Activated naive CD8-positive, alpha-beta T cell treated with anti-CD3 and anti-CD28 coated beads, Interleukin-2, amount 10 ng/mL, durations not matched to agents 7 days and 5 days (primary cell): ENCODE data around the gene CPS1. TPM values are rescaled to one million over a fixed set of nuclear protein-coding genes. Genes with fewer than 3 reads are reported as not detected.

Experiments used
- ATAC-seq: fragments of 150-1000 bp; cut with Tn5 transposase; one replicate; pipeline ENCODE4 v1.10.0; 2021; ENCODE audit warnings: low read depth, moderate library complexity
- POLR2A ChIA-PET: fragments of 350-600 bp; sonication (Branson Sonifier 250); formaldehyde crosslinking; loops from one replicate; lab custom pipeline; 2021; ENCODE audit warnings: antibody characterized with exemption; lab: Charles Lee
- DNase-seq: peaks from one replicate; pipeline ENCODE4 v3.0.0; 2021
- H3K27ac Mint-ChIP-seq: one replicate; pipeline ENCODE4 v1.8.0; 2022; ENCODE audit warnings: mild to moderate bottlenecking, mixed read lengths
- H3K27me3 Mint-ChIP-seq: one replicate; pipeline ENCODE4 v1.8.0; 2022; ENCODE audit warnings: mild to moderate bottlenecking, moderate library complexity, mixed read lengths
- H3K36me3 Mint-ChIP-seq: one replicate; pipeline ENCODE4 v1.8.0; 2021; ENCODE audit warnings: mild to moderate bottlenecking, mixed read lengths
- H3K4me1 Mint-ChIP-seq: one replicate; pipeline ENCODE4 v1.8.0; 2021; ENCODE audit warnings: mixed read lengths
- H3K4me3 Mint-ChIP-seq: one replicate; pipeline ENCODE4 v1.8.0; 2022; ENCODE audit warnings: mild to moderate bottlenecking, moderate library complexity, mixed read lengths
- H3K9me3 Mint-ChIP-seq: one replicate; pipeline ENCODE4 v1.8.0; 2021; ENCODE audit warnings: mixed read lengths
- total RNA-seq, 2 experiments: library from RNA; stranded (reverse); gene quantifications; one replicate each; pipeline ENCODE4 v1.2.3, GENCODE V29; 2021

CPS1 gene
- total RNA-seq, 2 experiments from 2014 or later: 0.68 to 1.1 TPM

GRCh38 chr2:210598219-210598618 is 41.8 kb downstream of the CPS1 start:
- POLR2A ChIA-PET: no interaction called here
- H3K4me1 Mint-ChIP-seq: no peaks in the 10 kb centered on the region
- no peak for ATAC-seq

GRCh38 chr2:210599476-210599875 is 43.1 kb downstream of the CPS1 start:
- DNase-seq: no peak
- Mint-ChIP-seq H3K4me3 (no peak overlapping the region), H3K9me3 (peaks cover 2% of the 10 kb centered on the region), H3K27me3 (no peaks in the 10 kb centered on the region), H3K27ac (no peak overlapping the region), H3K36me3 (no peaks in the 10 kb centered on the region), H3K4me1 (no peaks in the 10 kb centered on the region)
- POLR2A ChIA-PET: no interaction called here
- ATAC-seq: no peak

More at GRCh38 chr2:210598219-210598618, 41.8 kb downstream of the CPS1 start:
- Mint-ChIP-seq H3K9me3 (peaks cover 2% of the 10 kb centered on the region), H3K27ac (no peak overlapping the region), H3K36me3 (no peaks in the 10 kb centered on the region), H3K27me3 (no peaks in the 10 kb centered on the region), H3K4me3 (no peak overlapping the region)
- no peak for DNase-seq

GRCh38 chr2:210604666-210605065 is 48.3 kb downstream of the CPS1 start:
- Mint-ChIP-seq H3K27ac (no peak overlapping the region), H3K36me3 (no peaks in the 10 kb centered on the region), H3K27me3 (no peaks in the 10 kb centered on the region), H3K9me3 (no peaks in the 10 kb centered on the region), H3K4me1 (no peaks in the 10 kb centered on the region), H3K4me3 (no peak overlapping the region)
- no peak for ATAC-seq
- POLR2A ChIA-PET: no interaction called here
- DNase-seq: no peak

- Mint-ChIP-seq H3K27ac (no peak overlapping the region), H3K9me3 (no peaks in the 10 kb centered on the region), H3K4me1 (no peaks in the 10 kb centered on the region), H3K36me3 (no peaks in the 10 kb centered on the region), H3K4me3 (no peak overlapping the region), H3K27me3 (no peaks in the 10 kb centered on the region)
- no peak for ATAC-seq
- no peak for DNase-seq
- POLR2A ChIA-PET: no interaction called here
These were observed 49.6 kb downstream of the CPS1 start for GRCh38 chr2:210606001-210606400.

- no peaks in the 10 kb centered on the region for H3K4me1 Mint-ChIP-seq
- POLR2A ChIA-PET: no interaction called here
- H3K27ac Mint-ChIP-seq: no peak overlapping the region
- peaks cover 3% of the 10 kb centered on the region for H3K9me3 Mint-ChIP-seq
- no peak for DNase-seq
- no peaks in the 10 kb centered on the region for H3K27me3 Mint-ChIP-seq
- H3K4me3 Mint-ChIP-seq: no peak overlapping the region
- H3K36me3 Mint-ChIP-seq: no peaks in the 10 kb centered on the region
- no peak for ATAC-seq
These were observed 55.1 kb downstream of the CPS1 start for GRCh38 chr2:210611466-210611865.

GRCh38 chr2:210616074-210616473 is 59.7 kb downstream of the CPS1 start:
- DNase-seq (no peak), ATAC-seq (no peak)
- H3K27ac Mint-ChIP-seq: no peak overlapping the region
- POLR2A ChIA-PET: no interaction called here
- H3K4me1 Mint-ChIP-seq: no peaks in the 10 kb centered on the region
- H3K27me3 Mint-ChIP-seq: peaks cover 2% of the 10 kb centered on the region
- no peaks in the 10 kb centered on the region for H3K36me3 Mint-ChIP-seq
- peaks cover 3% of the 10 kb centered on the region for H3K9me3 Mint-ChIP-seq
- H3K4me3 Mint-ChIP-seq: no peak overlapping the region

- POLR2A ChIA-PET: no interaction called here
- DNase-seq (no peak), ATAC-seq (no peak)
- H3K4me3 Mint-ChIP-seq: no peak overlapping the region
- H3K27me3 Mint-ChIP-seq: peaks cover 2% of the 10 kb centered on the region
- no peaks in the 10 kb centered on the region for H3K4me1 Mint-ChIP-seq
- H3K9me3 Mint-ChIP-seq: peaks cover 3% of the 10 kb centered on the region
- H3K36me3 Mint-ChIP-seq: no peaks in the 10 kb centered on the region
- H3K27ac Mint-ChIP-seq: no peak overlapping the region
These were observed 60.9 kb downstream of the CPS1 start for GRCh38 chr2:210617318-210617717.

- POLR2A ChIA-PET: no interaction called here
- no peak for ATAC-seq
- no peak for DNase-seq
- no peak overlapping the region for H3K27ac Mint-ChIP-seq
- H3K4me1 Mint-ChIP-seq: no peaks in the 10 kb centered on the region
- H3K27me3 Mint-ChIP-seq: peaks cover 2% of the 10 kb centered on the region
- H3K4me3 Mint-ChIP-seq: no peak overlapping the region
- peaks cover 3% of the 10 kb centered on the region for H3K9me3 Mint-ChIP-seq
- no peaks in the 10 kb centered on the region for H3K36me3 Mint-ChIP-seq
These were observed 61.4 kb downstream of the CPS1 start for GRCh38 chr2:210617732-210618330.

GRCh38 chr2:210620456-210620855 is 64.1 kb downstream of the CPS1 start:
- DNase-seq (no peak), ATAC-seq (no peak)
- Mint-ChIP-seq H3K9me3 (no peaks in the 10 kb centered on the region), H3K27ac (no peak overlapping the region), H3K36me3 (no peaks in the 10 kb centered on the region), H3K4me1 (no peaks in the 10 kb centered on the region), H3K4me3 (no peak overlapping the region), H3K27me3 (peaks cover 4% of the 10 kb centered on the region)
- POLR2A ChIA-PET: no interaction called here

GRCh38 chr2:210623506-210623905 is 67.1 kb downstream of the CPS1 start:
- Mint-ChIP-seq H3K4me3 (no peak overlapping the region), H3K27me3 (peaks cover 4% of the 10 kb centered on the region), H3K9me3 (no peaks in the 10 kb centered on the region), H3K36me3 (no peaks in the 10 kb centered on the region), H3K27ac (no peak overlapping the region), H3K4me1 (no peaks in the 10 kb centered on the region)
- POLR2A ChIA-PET: no interaction called here
- no peak for ATAC-seq
- DNase-seq: no peak

- H3K27me3 Mint-ChIP-seq: peaks cover 3% of the 10 kb centered on the region
- H3K4me1 Mint-ChIP-seq: no peaks in the 10 kb centered on the region
- POLR2A ChIA-PET: no interaction called here
- H3K36me3 Mint-ChIP-seq: no peaks in the 10 kb centered on the region
- DNase-seq (no peak), ATAC-seq (no peak)
- no peaks in the 10 kb centered on the region for H3K9me3 Mint-ChIP-seq
- no peak overlapping the region for H3K27ac Mint-ChIP-seq
- H3K4me3 Mint-ChIP-seq: no peak overlapping the region
These were observed 70.5 kb downstream of the CPS1 start for GRCh38 chr2:210626849-210627248.

- no peaks in the 10 kb centered on the region for H3K36me3 Mint-ChIP-seq
- ATAC-seq (no peak), DNase-seq (no peak)
- no peaks in the 10 kb centered on the region for H3K9me3 Mint-ChIP-seq
- POLR2A ChIA-PET: no interaction called here
- no peak overlapping the region for H3K27ac Mint-ChIP-seq
- no peaks in the 10 kb centered on the region for H3K4me1 Mint-ChIP-seq
- no peaks in the 10 kb centered on the region for H3K27me3 Mint-ChIP-seq
- no peak overlapping the region for H3K4me3 Mint-ChIP-seq
These were observed 74.6 kb downstream of the CPS1 start for GRCh38 chr2:210630873-210631560.

GRCh38 chr2:210633699-210634098 is 77.3 kb downstream of the CPS1 start:
- Mint-ChIP-seq H3K4me1 (no peaks in the 10 kb centered on the region), H3K36me3 (no peaks in the 10 kb centered on the region), H3K27me3 (no peaks in the 10 kb centered on the region), H3K9me3 (no peaks in the 10 kb centered on the region), H3K4me3 (no peak overlapping the region), H3K27ac (no peak overlapping the region)
- no peak for DNase-seq
- no peak for ATAC-seq
- POLR2A ChIA-PET: no interaction called here

- H3K36me3 Mint-ChIP-seq: no peaks in the 10 kb centered on the region
- POLR2A ChIA-PET: no interaction called here
- no peak overlapping the region for H3K4me3 Mint-ChIP-seq
- no peak for ATAC-seq
- no peaks in the 10 kb centered on the region for H3K27me3 Mint-ChIP-seq
- H3K27ac Mint-ChIP-seq: no peak overlapping the region
- no peaks in the 10 kb centered on the region for H3K4me1 Mint-ChIP-seq
- no peak for DNase-seq
- H3K9me3 Mint-ChIP-seq: no peaks in the 10 kb centered on the region
These were observed 78.9 kb downstream of the CPS1 start for GRCh38 chr2:210635257-210635656.
